HCT116 (cell line): Measurements from ENCODE around the gene NOS3.

Experiments
- JUND ChIP-seq: IDR thresholded peaks from 2 replicates; pipeline ENCODE4 v1.6.1; 2012
- ZFX ChIP-seq: fragments of 450-650 bp; IDR thresholded peaks from 2 replicates; pipeline ENCODE4 v1.6.1; 2017

DNA sequence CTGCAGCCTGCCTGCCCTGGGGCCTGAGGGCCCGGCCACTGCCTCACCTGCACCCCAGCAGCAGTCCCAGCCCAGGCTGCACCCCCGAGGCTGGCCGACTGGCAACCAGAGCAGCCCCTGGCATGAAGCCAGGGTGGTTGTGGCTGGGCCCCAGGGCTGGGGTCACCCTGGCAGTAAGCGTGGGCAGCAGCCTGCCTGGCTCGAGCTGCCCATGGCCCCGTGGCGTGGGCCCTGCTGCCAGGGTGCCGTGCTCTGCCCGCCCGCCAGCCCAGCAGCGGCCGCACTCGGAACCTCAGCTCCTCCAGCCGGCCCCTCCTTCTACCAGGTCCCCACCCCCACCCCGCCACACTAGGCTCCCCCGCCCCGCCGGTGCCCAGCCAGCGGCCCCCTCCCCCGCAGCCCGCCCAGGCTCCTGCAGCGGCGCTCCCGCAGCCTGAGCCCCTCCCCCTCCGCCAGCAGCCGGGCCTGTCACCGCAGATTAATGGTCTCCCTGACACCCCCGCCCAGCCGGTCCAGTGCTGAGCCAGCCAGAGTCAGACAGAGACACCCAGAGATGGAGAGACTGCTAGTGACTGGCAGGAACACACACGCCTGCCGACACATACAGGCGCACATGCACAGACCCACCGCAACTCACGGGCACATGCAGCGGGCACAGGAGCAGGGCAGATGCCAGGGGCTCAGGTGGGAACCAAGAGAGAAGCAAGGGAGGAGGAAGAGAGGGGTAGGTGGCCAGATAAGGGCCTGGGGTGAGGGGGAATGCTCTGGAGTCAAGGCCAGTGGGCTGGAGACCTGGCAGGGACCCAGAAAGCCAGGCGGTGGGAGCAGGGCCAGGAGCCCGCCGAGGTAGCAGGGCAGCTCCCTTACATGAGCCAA is 35.1 kb upstream of the NOS3 start:
- TF ChIP-seq ZFX (no peak), JUND (no peak)
